ENCODE measurements around the gene RAVER1. TPM values are rescaled to one million over a fixed set of nuclear protein-coding genes. Genes with fewer than 3 reads are reported as not detected.
A peak's percentile ranks its signal among the peaks of the same experiment; 100 is the strongest.

Gene RAVER1
- total and polyA plus RNA-seq, 2 of the 13 experiments (the other 11 are each of a cell fraction or from before 2014, with no cell fraction given): 3.6 to 7.9 TPM

- TF ChIP-seq KLF9 (CRISPR knock-in tag; IDR thresholded peaks at IDR 0.05; ENCODE audit: low read depth) (no peak), ARNT (IDR thresholded peaks at IDR 0.05) (no peak), MTF1 (CRISPR knock-in tag; IDR thresholded peaks at IDR 0.05) (0 out of 2 replicates have a peak, but pooled peaks have one; percentile 33), CENPT (CRISPR knock-in tag; IDR thresholded peaks at IDR 0.05; ENCODE audit: low read depth) (no peak), THYN1 (CRISPR knock-in tag; IDR thresholded peaks at IDR 0.05; ENCODE audit: borderline replicate concordance, low read depth) (no peak), ARID2 (CRISPR knock-in tag; IDR thresholded peaks at IDR 0.05; ENCODE audit: borderline replicate concordance) (no peak), PPARG (CRISPR knock-in tag; conservative IDR thresholded peaks at IDR 0.05) (no peak), AKAP8 (CRISPR knock-in tag; IDR thresholded peaks at IDR 0.05) (no peak), ZNF512 (CRISPR knock-in tag; IDR thresholded peaks at IDR 0.05) (no peak), ZNF639 (CRISPR knock-in tag; conservative IDR thresholded peaks at IDR 0.05) (no peak), ZBTB37 (CRISPR knock-in tag; IDR thresholded peaks at IDR 0.05) (no peak), ZNF563 (CRISPR knock-in tag; IDR thresholded peaks at IDR 0.05) (no peak), CREBL2 (CRISPR knock-in tag; IDR thresholded peaks at IDR 0.05; ENCODE audit: borderline replicate concordance) (no peak), IKZF4 (CRISPR knock-in tag; IDR thresholded peaks at IDR 0.05; ENCODE audit: borderline replicate concordance, low read depth, not compliant biosample characterization) (no peak), ZNF430 (CRISPR knock-in tag; IDR thresholded peaks at IDR 0.05) (no peak), JUND (CRISPR knock-in tag; IDR thresholded peaks at IDR 0.05) (no peak), ZNF569 (CRISPR knock-in tag; IDR thresholded peaks at IDR 0.05; ENCODE audit: borderline replicate concordance) (no peak), ZNF883 (CRISPR knock-in tag; IDR thresholded peaks at IDR 0.05; ENCODE audit: not compliant biosample characterization) (no peak), NR2F2 (IDR thresholded peaks at IDR 0.05; ENCODE audit: borderline replicate concordance, low read depth) (no peak), ZNF879 (CRISPR knock-in tag; IDR thresholded peaks at IDR 0.05) (peak; percentile 65; the same call in 1 of the 2 replicates), ELK4 (CRISPR knock-in tag; IDR thresholded peaks at IDR 0.05; ENCODE audit: borderline replicate concordance) (no peak), NR0B2 (CRISPR knock-in tag; IDR thresholded peaks at IDR 0.05) (peak; percentile 87; the same call in 1 of the 2 replicates), ATF3 (CRISPR knock-in tag; IDR thresholded peaks at IDR 0.05) (no peak), ZNF501 (CRISPR knock-in tag; IDR thresholded peaks at IDR 0.05) (no peak; the same call in 1 of the 2 replicates)
These were observed 44.0 kb downstream of the RAVER1 start (continued) for GRCh38 chr19:10289167-10289835.

All from HepG2 (cell line).